Gastroesophageal sphincter (tissue), 3 donors: ENCODE measurements around the gene AUTS2.

ENCODE experiments used
- CTCF ChIP-seq, 4 experiments: fragments of 200-600 bp in 2 of 4; fragments of 450-650 bp in 2 of 4; sonication (generic) in 1 of 4; IDR thresholded peaks; one replicate each; pipeline ENCODE4 v1.5.1; 2017 to 2019; ENCODE audit warnings: antibody characterized with exemption in 4 of 4, mild to moderate bottlenecking in 2 of 4, moderate library complexity in 2 of 4
- EP300 ChIP-seq: sonication (generic); formaldehyde crosslinking; IDR thresholded peaks from one replicate; pipeline ENCODE4 v1.6.1; 2017; ENCODE audit warnings: antibody characterized with exemption, mild to moderate bottlenecking
- POLR2A ChIP-seq, 2 donors: fragments of 450-650 bp; IDR thresholded peaks; one replicate each; pipeline ENCODE4 v1.6.1; 2017; ENCODE audit warnings: antibody characterized with exemption in 2 of 2, mild to moderate bottlenecking in 2 of 2, moderate library complexity in 1 of 2
- POLR2AphosphoS5 ChIP-seq: sonication (generic); formaldehyde crosslinking; IDR thresholded peaks from one replicate; pipeline ENCODE4 v1.6.1; 2017; ENCODE audit warnings: antibody characterized with exemption

- TF ChIP-seq POLR2A (IDR thresholded peaks at IDR 0.05): no peak
- TF ChIP-seq CTCF (IDR thresholded peaks at IDR 0.05): no peak
- TF ChIP-seq POLR2AphosphoS5: no peak
- no peak for TF ChIP-seq EP300
These were observed 714.1 kb downstream of the AUTS2 start for GRCh38 chr7:70312336-70312735.
